Astrocyte (in vitro differentiated cells and primary cell): ENCODE data around the gene FBLIM1.

Experiments used
- CTCF ChIP-seq: IDR thresholded peaks from 2 replicates; pipeline ENCODE4 v1.5.1; 2011; ENCODE audit warnings: low read depth, mild to moderate bottlenecking, inconsistent platforms, low read length, moderate library complexity; ENCODE audit not compliant: insufficient read depth
- EZH2 ChIP-seq: IDR thresholded peaks from 2 replicates; pipeline ENCODE4 v1.6.1; 2012; ENCODE audit warnings: mild to moderate bottlenecking, low read length, inconsistent platforms; ENCODE audit not compliant: insufficient read depth

DNA sequence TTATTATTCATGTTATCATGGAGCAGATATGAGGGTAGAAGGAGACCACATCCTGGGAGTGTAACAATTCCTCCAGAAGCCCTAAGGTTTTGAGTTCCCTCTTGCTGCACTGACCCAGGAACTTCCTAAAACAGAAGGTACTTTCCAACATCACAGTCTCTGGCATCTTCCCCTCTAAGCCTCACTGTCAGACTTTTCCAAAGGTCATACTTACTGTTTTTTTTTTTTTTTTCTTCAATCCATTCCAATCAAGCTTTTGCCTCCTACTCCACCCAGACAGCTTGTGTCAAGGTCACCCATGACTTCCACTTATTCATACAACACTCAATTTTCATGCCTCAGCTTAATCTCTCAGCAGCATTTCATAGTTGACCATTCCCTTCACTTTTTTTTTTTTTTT is 67.2 kb downstream of the FBLIM1 start:
- TF ChIP-seq CTCF (no peak), EZH2 (no peak)
